NT2/D1 (cell line): ENCODE results near the gene RAB12.

ENCODE experiments used
- DNase-seq: peaks from one replicate; pipeline ENCODE4 v3.0.0-alpha.2; 2011; ENCODE audit warnings: low read depth, low spot score
- H3K27me3 ChIP-seq: 2 replicates; pipeline ENCODE4 v1.6.0; 2011; ENCODE audit warnings: mild to moderate bottlenecking; ENCODE audit not compliant: insufficient read length, insufficient read depth
- H3K36me3 ChIP-seq: 2 replicates; pipeline ENCODE4 v1.6.1; 2011; ENCODE audit warnings: mild to moderate bottlenecking, low read length, mixed read lengths; ENCODE audit not compliant: insufficient read depth, insufficient read length
- H3K4me1 ChIP-seq: 2 replicates; pipeline ENCODE4 v1.5.1; 2011; ENCODE audit not compliant: insufficient read depth, insufficient read length
- H3K4me3 ChIP-seq: 2 replicates; pipeline ENCODE4 v1.5.1; 2011; ENCODE audit warnings: low read depth; ENCODE audit not compliant: insufficient read length
- H3K9ac ChIP-seq: 2 replicates; pipeline ENCODE4 v1.6.0; 2011; ENCODE audit warnings: low read depth; ENCODE audit not compliant: insufficient read length
- H3K9me3 ChIP-seq: 2 replicates; pipeline ENCODE4 v1.5.1; 2011; ENCODE audit warnings: mild to moderate bottlenecking, low read length; ENCODE audit not compliant: insufficient read depth
- SUZ12 ChIP-seq: IDR thresholded peaks from 2 replicates; pipeline ENCODE4 v1.6.1; 2011; ENCODE audit not compliant: insufficient read length, insufficient read depth; ENCODE audit errors: extremely low read depth
- YY1 ChIP-seq: IDR thresholded peaks from 2 replicates; pipeline ENCODE4 v1.6.1; 2011; ENCODE audit not compliant: insufficient read length, insufficient read depth
- ZNF274 ChIP-seq: IDR thresholded peaks from 2 replicates; pipeline ENCODE4 v1.6.1; 2011; ENCODE audit warnings: mild to moderate bottlenecking, low read depth, low read length

RAB12 gene

DNA sequence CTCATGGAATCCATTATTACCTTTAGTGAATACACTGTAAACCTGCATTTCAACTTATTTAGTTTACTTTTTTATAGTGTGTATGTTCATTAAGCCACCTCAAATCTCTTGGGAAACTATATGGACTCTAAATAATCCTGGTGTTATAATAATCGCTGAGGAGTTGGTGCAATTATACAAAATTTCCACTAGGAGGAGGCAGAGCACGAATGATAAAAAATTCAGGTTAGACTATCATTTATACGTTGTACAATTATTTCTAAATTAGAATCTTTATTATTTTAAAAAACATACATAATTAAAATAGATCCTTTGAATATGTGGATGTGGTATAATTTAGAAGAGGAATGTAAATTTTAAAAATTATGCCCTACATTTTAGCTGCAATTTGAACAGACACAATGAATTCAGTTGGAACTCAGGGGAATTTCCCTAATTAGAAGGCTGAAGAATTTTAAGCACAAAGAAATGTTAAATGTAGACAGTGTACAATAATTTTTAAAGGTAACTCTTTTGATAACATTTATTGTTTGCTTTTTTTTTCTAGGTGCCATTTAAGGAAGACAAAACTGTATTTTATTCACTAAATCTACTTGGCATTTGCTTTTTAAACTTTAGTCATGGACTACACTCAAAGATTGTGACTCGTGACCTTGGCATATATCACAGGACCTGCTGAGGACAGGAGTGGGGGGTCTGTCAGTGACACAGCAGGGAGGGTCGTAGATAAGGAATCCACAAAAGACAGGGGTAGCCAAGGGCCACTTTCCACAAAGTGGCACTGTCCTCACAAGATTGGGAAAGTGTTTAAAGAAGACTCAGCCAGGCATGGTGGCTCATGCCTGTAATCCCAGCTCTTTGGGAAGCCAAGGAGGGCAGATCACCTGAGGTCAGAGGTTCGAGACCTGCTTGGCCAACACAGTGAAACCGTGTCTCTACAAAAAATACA lies 45.5 kb downstream of the RAB12 start:
- H3K9me3 ChIP-seq, result no peaks in the 10 kb centered on the region
- no peaks in the 10 kb centered on the region for H3K4me1 ChIP-seq
- no peak overlapping the region for H3K9ac ChIP-seq
- no peak for DNase-seq
- TF ChIP-seq YY1 (no peak), ZNF274 (no peak), SUZ12 (no peak)
- no peaks in the 10 kb centered on the region for H3K27me3 ChIP-seq
- H3K4me3 ChIP-seq, result no peak overlapping the region
- no peaks in the 10 kb centered on the region for H3K36me3 ChIP-seq

DNA sequence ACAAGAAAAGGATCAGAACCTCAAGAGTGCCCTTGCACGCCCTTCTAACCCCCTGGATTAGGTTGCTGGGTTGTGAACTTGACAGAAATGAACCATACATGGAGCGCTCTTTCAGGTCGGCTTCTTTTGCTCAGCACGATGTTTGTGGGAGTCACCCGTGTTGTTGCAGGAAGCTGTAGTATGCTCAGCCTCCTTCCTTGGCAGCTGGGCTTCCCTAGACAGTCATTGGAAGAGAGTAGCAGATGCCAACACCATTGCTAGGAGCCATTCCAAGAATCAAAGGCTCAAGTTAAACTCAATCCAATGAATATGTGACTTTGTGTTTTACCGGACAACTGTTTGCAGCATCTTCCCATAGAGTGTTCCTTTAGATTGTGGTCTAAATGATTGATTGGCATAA lies 47.0 kb downstream of the RAB12 start:
- no peak overlapping the region for H3K4me3 ChIP-seq
- TF ChIP-seq ZNF274 (no peak), SUZ12 (no peak), YY1 (no peak)
- DNase-seq, result no peak
- H3K9ac ChIP-seq, result no peak overlapping the region
- no peaks in the 10 kb centered on the region for H3K4me1 ChIP-seq
- no peaks in the 10 kb centered on the region for H3K9me3 ChIP-seq
- H3K27me3 ChIP-seq, result no peaks in the 10 kb centered on the region
- no peaks in the 10 kb centered on the region for H3K36me3 ChIP-seq

DNA sequence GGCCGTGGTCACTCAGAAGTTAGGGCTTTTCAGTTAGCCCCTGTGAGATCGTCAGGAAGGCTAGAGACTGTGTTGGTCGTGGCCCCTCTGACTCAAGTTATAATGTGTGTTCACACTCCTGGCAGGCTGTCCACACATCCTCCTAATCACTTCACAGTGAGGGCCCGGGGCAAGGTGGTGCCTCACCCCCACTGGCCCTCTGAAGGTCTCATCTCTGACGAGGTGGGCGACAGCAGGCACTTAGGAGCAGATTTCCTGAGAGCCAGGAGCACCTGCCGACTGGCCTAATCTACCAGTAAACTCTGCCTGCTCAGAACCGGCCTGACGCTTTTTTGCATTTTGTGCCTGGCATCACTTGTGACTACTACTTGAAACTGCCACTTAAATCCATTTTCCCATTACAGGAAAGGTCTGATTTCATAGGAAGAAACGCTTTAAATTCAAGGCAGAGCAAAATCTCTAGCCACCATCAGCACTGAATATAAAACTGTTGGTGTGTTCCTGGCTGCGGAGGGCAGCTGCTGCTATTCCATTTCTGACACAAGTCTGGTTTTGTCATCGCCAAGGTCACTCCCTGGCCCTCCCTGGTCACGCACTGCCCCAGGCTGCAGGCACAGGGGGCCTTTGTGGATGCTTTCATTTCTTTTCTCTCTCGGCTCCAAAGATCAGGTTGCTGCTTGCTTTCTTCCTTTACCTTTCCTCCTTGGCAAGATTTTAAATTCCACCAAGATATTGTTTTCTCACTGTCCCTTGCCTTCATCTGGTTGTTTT lies 48.0 kb downstream of the RAB12 start:
- no peak for DNase-seq
- no peaks in the 10 kb centered on the region for H3K9me3 ChIP-seq
- H3K4me1 ChIP-seq, result no peaks in the 10 kb centered on the region
- no peak for TF ChIP-seq YY1
- no peak for TF ChIP-seq ZNF274
- no peak for TF ChIP-seq SUZ12
- H3K4me3 ChIP-seq, result no peak overlapping the region
- H3K27me3 ChIP-seq, result no peaks in the 10 kb centered on the region
- H3K36me3 ChIP-seq, result no peaks in the 10 kb centered on the region
- H3K9ac ChIP-seq, result no peak overlapping the region

DNA sequence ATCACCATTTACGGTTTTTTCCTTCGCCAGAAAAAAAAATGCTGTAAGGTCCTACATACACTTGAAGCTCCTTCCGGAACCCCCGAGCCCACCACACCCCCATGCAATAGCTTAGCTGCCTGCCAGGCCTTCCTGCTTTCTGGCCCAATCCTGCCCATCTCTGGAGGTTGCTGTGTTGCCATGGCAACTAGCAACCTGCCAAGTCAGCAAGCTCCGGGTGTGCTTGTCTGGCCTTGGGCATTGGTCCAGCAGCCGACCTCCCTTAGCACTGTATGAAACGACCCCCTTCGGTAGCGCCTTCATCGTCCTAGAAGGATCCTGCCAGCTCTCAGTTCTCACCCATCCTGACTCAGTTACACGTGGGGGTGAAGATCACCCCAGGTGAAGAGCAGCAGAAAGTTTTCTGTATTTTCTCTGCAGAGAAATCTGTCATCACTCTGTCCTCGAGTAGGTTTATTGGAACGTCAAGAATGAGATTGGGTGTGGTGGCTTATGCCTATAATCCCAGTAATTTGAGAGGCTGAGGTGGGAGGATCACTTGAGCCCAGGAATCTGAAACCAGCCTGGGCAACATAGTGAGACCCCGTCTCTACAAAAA lies 48.7 kb downstream of the RAB12 start:
- Histone ChIP-seq H3K36me3 (no peaks in the 10 kb centered on the region), H3K27me3 (no peaks in the 10 kb centered on the region), H3K9me3 (no peaks in the 10 kb centered on the region), H3K9ac (no peak overlapping the region), H3K4me1 (peaks cover 6% of the 10 kb centered on the region), H3K4me3 (no peak overlapping the region)
- no peak for TF ChIP-seq ZNF274
- no peak for TF ChIP-seq YY1
- TF ChIP-seq SUZ12, result no peak
- DNase-seq, result no peak

DNA sequence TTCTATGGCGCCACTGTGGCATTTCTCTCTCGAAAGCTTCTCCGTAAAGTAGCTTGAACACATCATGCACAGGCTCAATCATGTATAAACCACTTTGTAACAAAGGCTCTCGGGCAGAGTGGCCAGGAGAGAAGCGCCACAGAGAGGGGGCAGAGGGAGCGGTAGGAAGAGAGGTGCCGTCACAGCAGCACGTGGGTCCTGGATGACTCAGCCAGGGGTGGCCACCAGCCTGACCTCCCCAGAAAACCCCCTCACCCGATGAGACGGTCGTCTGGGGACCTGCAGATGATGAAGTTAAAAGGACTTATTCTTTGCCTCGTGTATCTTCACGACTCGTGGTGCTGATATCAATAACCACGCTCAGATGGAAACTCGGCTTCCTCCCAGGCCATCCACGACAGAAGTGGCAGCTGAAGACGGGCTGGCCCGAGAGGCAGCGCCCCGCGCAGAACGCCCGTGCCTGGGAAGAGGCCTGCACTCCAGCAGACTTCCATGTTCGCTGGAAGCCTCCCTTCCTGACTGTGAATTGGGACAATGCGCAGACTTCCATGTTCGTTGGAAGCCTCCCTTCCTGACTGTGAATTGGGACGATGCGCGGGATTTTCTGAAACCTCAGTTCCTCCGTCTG lies 49.7 kb downstream of the RAB12 start:
- Histone ChIP-seq H3K4me3 (no peak overlapping the region), H3K9me3 (no peaks in the 10 kb centered on the region), H3K27me3 (no peaks in the 10 kb centered on the region), H3K4me1 (peaks cover 15% of the 10 kb centered on the region), H3K9ac (no peak overlapping the region), H3K36me3 (no peaks in the 10 kb centered on the region)
- TF ChIP-seq YY1, result no peak
- TF ChIP-seq SUZ12, result no peak
- TF ChIP-seq ZNF274, result no peak
- DNase-seq, result no peak

DNA sequence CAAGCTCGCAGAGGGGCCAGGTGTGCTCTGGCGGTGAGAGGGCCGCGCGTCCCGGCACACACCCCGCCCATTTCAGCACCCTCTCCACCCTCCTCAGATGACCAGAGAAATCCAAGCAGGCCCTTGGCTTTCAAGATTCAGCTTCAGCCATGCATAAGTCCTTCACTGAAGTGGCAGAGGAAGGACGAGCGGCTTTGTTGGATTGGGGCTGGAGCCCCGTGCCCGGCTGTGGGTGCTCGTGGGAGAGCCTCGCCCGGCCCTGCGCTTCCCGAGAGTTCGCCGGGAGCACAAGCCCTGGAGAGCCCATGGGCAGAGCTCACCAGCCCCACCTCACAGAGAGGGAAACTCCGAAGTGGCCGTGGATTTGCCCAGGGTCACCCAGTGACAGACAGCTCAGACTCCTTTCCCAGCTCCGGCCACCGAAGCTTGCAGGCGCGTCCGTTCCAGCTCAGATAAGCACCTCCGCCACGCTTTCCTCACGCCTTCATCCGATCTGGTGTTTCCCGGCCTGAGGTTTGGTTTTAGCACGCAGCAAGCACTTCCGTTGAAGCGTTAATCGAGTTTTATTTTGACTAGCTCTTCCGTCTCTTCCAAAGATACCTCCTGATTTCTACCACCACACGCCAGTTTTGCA lies 50.5 kb downstream of the RAB12 start:
- H3K9ac ChIP-seq, result no peak overlapping the region
- no peak overlapping the region for H3K4me3 ChIP-seq
- DNase-seq, result no peak
- H3K9me3 ChIP-seq, result no peaks in the 10 kb centered on the region; the same call in 1 of the 2 replicates
- peaks cover 15% of the 10 kb centered on the region for H3K4me1 ChIP-seq
- H3K36me3 ChIP-seq, result no peaks in the 10 kb centered on the region
- TF ChIP-seq YY1 (no peak), SUZ12 (no peak), ZNF274 (no peak)
- no peaks in the 10 kb centered on the region for H3K27me3 ChIP-seq
